Testis (tissue), 2 donors: Measurements from ENCODE around the gene AUTS2.

Experiments
- POLR2A ChIP-seq: fragments of 450-650 bp; IDR thresholded peaks from one replicate; pipeline ENCODE4 v1.6.1; 2017; ENCODE audit warnings: antibody characterized with exemption, mild to moderate bottlenecking, moderate library complexity
- TF ChIP-seq, protein P1 (sequence below), 3 experiments: fragments of 450-650 bp in 2 of 3; fragments of 200-600 bp in 1 of 3; sonication (generic) in 1 of 3; IDR thresholded peaks; one replicate each; pipeline ENCODE4 v1.5.1; 2016 to 2019; ENCODE audit warnings: antibody characterized with exemption in 3 of 3, mild to moderate bottlenecking in 2 of 3, moderate library complexity in 1 of 3

DNA sequence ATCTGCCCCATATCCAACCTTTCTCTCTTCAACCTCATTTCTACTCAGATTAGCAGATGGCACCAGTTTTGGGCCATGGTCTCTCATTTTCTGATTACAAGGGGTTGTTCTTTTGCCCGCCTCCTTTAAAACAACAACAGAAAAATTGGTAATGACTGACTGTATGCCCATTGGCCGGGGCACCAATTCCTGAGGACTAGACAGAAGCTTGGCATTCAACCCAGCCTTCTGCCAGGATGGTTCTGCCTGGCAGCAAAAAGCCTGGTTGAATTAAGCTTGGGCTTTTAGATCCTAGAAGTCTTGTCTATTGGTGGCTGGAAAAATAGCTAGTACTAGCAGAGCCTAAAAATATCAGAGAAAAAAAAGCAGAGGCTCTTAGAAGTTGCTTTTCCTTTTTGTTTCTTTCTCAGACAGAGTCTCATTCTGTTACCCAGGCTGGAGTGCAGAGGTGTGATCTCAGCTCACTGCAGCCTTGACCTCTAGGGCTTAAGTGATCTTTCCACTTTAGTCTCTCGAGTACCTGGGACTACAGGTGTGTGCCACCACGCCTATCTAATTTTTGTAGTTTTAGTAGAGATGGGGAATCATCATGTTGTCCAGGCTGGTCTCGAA lies 402.6 kb downstream of the AUTS2 start:
- TF ChIP-seq POLR2A = no peak
- TF ChIP-seq, protein P1, sequence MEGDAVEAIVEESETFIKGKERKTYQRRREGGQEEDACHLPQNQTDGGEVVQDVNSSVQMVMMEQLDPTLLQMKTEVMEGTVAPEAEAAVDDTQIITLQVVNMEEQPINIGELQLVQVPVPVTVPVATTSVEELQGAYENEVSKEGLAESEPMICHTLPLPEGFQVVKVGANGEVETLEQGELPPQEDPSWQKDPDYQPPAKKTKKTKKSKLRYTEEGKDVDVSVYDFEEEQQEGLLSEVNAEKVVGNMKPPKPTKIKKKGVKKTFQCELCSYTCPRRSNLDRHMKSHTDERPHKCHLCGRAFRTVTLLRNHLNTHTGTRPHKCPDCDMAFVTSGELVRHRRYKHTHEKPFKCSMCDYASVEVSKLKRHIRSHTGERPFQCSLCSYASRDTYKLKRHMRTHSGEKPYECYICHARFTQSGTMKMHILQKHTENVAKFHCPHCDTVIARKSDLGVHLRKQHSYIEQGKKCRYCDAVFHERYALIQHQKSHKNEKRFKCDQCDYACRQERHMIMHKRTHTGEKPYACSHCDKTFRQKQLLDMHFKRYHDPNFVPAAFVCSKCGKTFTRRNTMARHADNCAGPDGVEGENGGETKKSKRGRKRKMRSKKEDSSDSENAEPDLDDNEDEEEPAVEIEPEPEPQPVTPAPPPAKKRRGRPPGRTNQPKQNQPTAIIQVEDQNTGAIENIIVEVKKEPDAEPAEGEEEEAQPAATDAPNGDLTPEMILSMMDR (IDR thresholded peaks at IDR 0.05) = no peak
